Pancreas (tissue), 10 donors: ENCODE results near the gene MAP2K5. TPM values are rescaled to one million over a fixed set of nuclear protein-coding genes. Genes with fewer than 3 reads are reported as not detected.

Experiments used
- ATAC-seq, 4 donors: fragments of 200-7000 bp; cut with Tn5 transposase; one replicate each; pipeline versions ENCODE4 v1.8.0 to v1.9.1; 2020; ENCODE audit warnings: mild to moderate bottlenecking in 4 of 4, moderate library complexity in 4 of 4
- DNase-seq, 6 donors: peaks; one replicate each; pipeline ENCODE4 v3.0.0-alpha.2; 2020
- FAIRE-seq: peaks from 2 replicates; lab custom pipeline; 2012; peaks lifted over from hg19 to GRCh38; lab: Jason Lieb, UNC
- H3K27ac ChIP-seq, 4 donors: fragments of 200-600 bp; sonication (generic); 1 replicate in 3 of 4; 2 replicates in 1 of 4; pipeline versions ENCODE4 v1.5.0 to v1.8.0; 2020
- H3K27me3 ChIP-seq, 4 donors: fragments of 200-600 bp; one replicate each; pipeline ENCODE4 v1.8.0; 2021
- H3K36me3 ChIP-seq, 3 donors: fragments of 200-600 bp; sonication (generic) in 1 of 3; one replicate each; pipeline versions ENCODE4 v1.5.0 to v1.8.0; 2020 to 2021
- H3K4me1 ChIP-seq, 3 donors: fragments of 200-600 bp; one replicate each; pipeline ENCODE4 v1.8.0; 2021
- H3K4me3 ChIP-seq, 4 donors: fragments of 200-600 bp; sonication (generic) in 2 of 4; one replicate each; pipeline versions ENCODE4 v1.5.0 to v1.8.0; 2020 to 2021
- H3K9me3 ChIP-seq, 4 donors: fragments of 200-600 bp; one replicate each; pipeline ENCODE4 v1.8.0; 2021
- CTCF ChIP-seq, 4 donors: fragments of 200-600 bp; sonication (generic) in 3 of 4; IDR thresholded peaks; one replicate each; pipeline versions ENCODE4 v1.5.0 to v1.8.0; 2021; ENCODE audit warnings: antibody characterized with exemption in 4 of 4
- WGBS, 2 donors: extraction: QIAGEN DNeasy Blood & Tissue Kit; methylation state at CpG; one replicate each; pipeline ENCODE4 v1.1.7; 2013; 5-methylcytosine and 5-hydroxymethylcytosine counted together
- intact Hi-C, 3 donors: fragments of 100-400 bp; cut with DNase I; formaldehyde crosslinking; loops; one replicate each; pipeline versions ENCODE4 v1.11.1 to v1.14.2; 2022
- polyA plus RNA-seq, 2 donors: library from polyadenylated mRNA; stranded (reverse); fragments of 200-250 nt; gene quantifications; one replicate each; pipeline ENCODE4 v1.2.3, GENCODE V29; 2013
- total RNA-seq, 6 donors: library from RNA; stranded (reverse); fragmentation: NEBNext Ultra II Directional in 4 of 6; extraction: Animal tissue kit (Norgen Biotek cat#: 25700) in 4 of 6; gene quantifications; one replicate each; pipeline versions ENCODE4 v1.2.1 to v1.2.4, GENCODE V29; 2021 to 2023
- donor health status: healthy with polysubstance abuse.
- donor health status: DM: no; HTN: no; CAD: no; lungs with moderate emphysema.
- donor health status: DM: no; HTN: no; CAD: no.
- donor health status: control.
- donor health status: control.
- donor health status: Bipolar disorder and iron deficiency.
- donor health status: DM: yes; HTN: yes; CAD: no.
- donor health status: DM: no; HTN: no; CAD: no.
- donor health status: DM: no; HTN: no; CAD: no.
- donor health status: DM: yes; HTN: yes; CAD: no.

MAP2K5 gene
- total and polyA plus RNA-seq, 8 donors = 5.5 to 14.8 (median 10.0) TPM

- H3K27me3 ChIP-seq = no peaks in the 10 kb centered on the region
- FAIRE-seq = no peak
- no peak for ATAC-seq
- no peaks in the 10 kb centered on the region for H3K9me3 ChIP-seq
- no peak for DNase-seq
- H3K36me3 ChIP-seq = no peaks in the 10 kb centered on the region
- no peak overlapping the region for H3K4me3 ChIP-seq
- H3K4me1 ChIP-seq = no peaks in the 10 kb centered on the region
- no peak overlapping the region for H3K27ac ChIP-seq
- no peak for TF ChIP-seq CTCF (IDR thresholded peaks at IDR 0.05)
- 87 to 89% methylated on average over 16 to 17 of the region's 17 CpGs for WGBS, 2 donors
- intact Hi-C loops = no loop called here
Measured at GRCh38 chr15:67805008-67805665, 262.6 kb downstream of the MAP2K5 start.

- intact Hi-C loops = no loop called here
- H3K4me3 ChIP-seq = no peak overlapping the region
- TF ChIP-seq CTCF (IDR thresholded peaks at IDR 0.05) = no peak
- no peaks in the 10 kb centered on the region for H3K4me1 ChIP-seq
- no peaks in the 10 kb centered on the region for H3K36me3 ChIP-seq
- H3K9me3 ChIP-seq = no peaks in the 10 kb centered on the region
- no peak for ATAC-seq
- no peak for FAIRE-seq
- 92 to 96% methylated on average over 16 of the region's 16 CpGs for WGBS, 2 donors
- H3K27ac ChIP-seq = no peak overlapping the region
- H3K27me3 ChIP-seq = no peaks in the 10 kb centered on the region
- no peak for DNase-seq
Measured at GRCh38 chr15:67805666-67806516, 263.4 kb downstream of the MAP2K5 start.

GRCh38 chr15:67806536-67806935 lies 264.0 kb downstream of the MAP2K5 start:
- Histone ChIP-seq H3K9me3 (no peaks in the 10 kb centered on the region), H3K36me3 (no peaks in the 10 kb centered on the region), H3K27me3 (no peaks in the 10 kb centered on the region), H3K4me3 (no peak overlapping the region), H3K4me1 (no peaks in the 10 kb centered on the region), H3K27ac (no peak overlapping the region)
- ATAC-seq (no peak), DNase-seq (peak in 1 of 6 donors; percentile 39), FAIRE-seq (no peak)
- TF ChIP-seq CTCF (IDR thresholded peaks at IDR 0.05) = no peak
- 96 to 97% methylated on average over 18 of the region's 18 CpGs for WGBS, 2 donors
- intact Hi-C loops = no loop called here

GRCh38 chr15:67807141-67807540 lies 264.6 kb downstream of the MAP2K5 start:
- Histone ChIP-seq H3K4me1 (no peaks in the 10 kb centered on the region), H3K27ac (no peak overlapping the region), H3K9me3 (no peaks in the 10 kb centered on the region), H3K36me3 (no peaks in the 10 kb centered on the region), H3K4me3 (no peak overlapping the region), H3K27me3 (no peaks in the 10 kb centered on the region)
- 89 to 94% methylated on average over 5 of the region's 5 CpGs for WGBS, 2 donors
- no peak for TF ChIP-seq CTCF (IDR thresholded peaks at IDR 0.05)
- FAIRE-seq (no peak), ATAC-seq (no peak), DNase-seq (no peak)
- intact Hi-C loops = no loop called here

- Histone ChIP-seq H3K36me3 (no peaks in the 10 kb centered on the region), H3K27ac (no peak overlapping the region), H3K27me3 (no peaks in the 10 kb centered on the region), H3K9me3 (no peaks in the 10 kb centered on the region), H3K4me1 (no peaks in the 10 kb centered on the region), H3K4me3 (no peak overlapping the region)
- no peak for ATAC-seq
- TF ChIP-seq CTCF (IDR thresholded peaks at IDR 0.05) = no peak
- 94 to 96% methylated on average over 7 of the region's 7 CpGs for WGBS, 2 donors
- no peak for FAIRE-seq
- intact Hi-C loops = no loop called here
- no peak for DNase-seq
Measured at GRCh38 chr15:67807836-67808235, 265.3 kb downstream of the MAP2K5 start.
